GM12878 (cell line): ENCODE data around the gene TC2N. TPM values are rescaled to one million over a fixed set of nuclear protein-coding genes. Genes with fewer than 3 reads are reported as not detected.

Source experiments
- BHLHE40 ChIP-seq, 2 experiments: fragments of 450-650 bp in 1 of 2; IDR thresholded peaks; 2 replicates each; pipeline ENCODE4 v1.6.1; 2011 to 2017; ENCODE audit warnings: low read depth in 2 of 2, borderline replicate concordance in 1 of 2, improper control_type of control experiment in 1 of 2, low read length in 1 of 2, mild to moderate bottlenecking in 1 of 2
- CEBPZ ChIP-seq: fragments of 150-350 bp; IDR thresholded peaks from 2 replicates; pipeline ENCODE4 v1.6.1; 2016; ENCODE audit warnings: low read depth, low read length
- IKZF2 ChIP-seq, 2 experiments: fragments of 450-650 bp; IDR thresholded peaks; 2 replicates each; pipeline ENCODE4 v1.6.1; 2017; ENCODE audit warnings: mild to moderate bottlenecking in 2 of 2, moderate library complexity in 2 of 2
- KLF5 ChIP-seq: fragments of 450-650 bp; IDR thresholded peaks from 2 replicates; pipeline ENCODE4 v1.6.1; 2014; ENCODE audit warnings: mild to moderate bottlenecking; ENCODE audit not compliant: partially characterized antibody
- MTA2 ChIP-seq: fragments of 450-650 bp; IDR thresholded peaks from 2 replicates; pipeline ENCODE4 v1.6.1; 2016; ENCODE audit warnings: low read depth, mild to moderate bottlenecking, moderate library complexity
- MTA3 ChIP-seq: IDR thresholded peaks from 2 replicates; pipeline ENCODE4 v1.6.1; 2012; ENCODE audit warnings: low read length, inconsistent platforms, borderline replicate concordance
- MXI1 ChIP-seq: fragments of 150-350 bp; IDR thresholded peaks from 2 replicates; pipeline ENCODE4 v1.6.1; 2011; ENCODE audit warnings: low read depth, mild to moderate bottlenecking, inconsistent platforms, low read length, improper control_type of control experiment
- NFXL1 ChIP-seq: fragments of 450-650 bp; IDR thresholded peaks from 2 replicates; pipeline ENCODE4 v1.6.1; 2017; ENCODE audit warnings: antibody characterized with exemption, mild to moderate bottlenecking, borderline replicate concordance
- PKNOX1 ChIP-seq: fragments of 450-650 bp; IDR thresholded peaks from 2 replicates; pipeline ENCODE4 v1.6.1; 2016; ENCODE audit warnings: mild to moderate bottlenecking
- RAD21 ChIP-seq: IDR thresholded peaks from 2 replicates; pipeline ENCODE4 v1.6.1; 2011; ENCODE audit warnings: mild to moderate bottlenecking, low read depth, low read length, moderate library complexity; ENCODE audit not compliant: insufficient read depth
- polyA plus RNA-seq, 11 experiments: library from polyadenylated mRNA; depleted of rRNA in 4 of 11; unstranded in 6 of 11; stranded (reverse) in 5 of 11; fragments of >200 nt; fragmentation: Nextera tagmentation in 4 of 11; fragmentation: Illumina TruSeq in 1 of 11; extraction: Ambion mirVana in 4 of 11; extraction: Trizol in 1 of 11; gene quantifications; 1 replicate in 1 of 11; 2 replicates in 10 of 11; pipeline versions ENCODE4 v1.2.1 to v1.2.3, GENCODE V29; 2011 to 2016; ENCODE audit warnings: inconsistent platforms in 2 of 11, missing spikeins in 2 of 11, low read depth in 1 of 11
- total RNA-seq, 4 experiments: library from RNA; depleted of rRNA in 3 of 4; stranded (reverse); fragments of >200 nt in 3 of 4; fragmentation: Illumina TruSeq in 1 of 4; extraction: Trizol in 1 of 4; gene quantifications; 2 replicates each; pipeline versions ENCODE4 v1.2.1 to v1.2.3, GENCODE V29; 2013 to 2021
- TF ChIP-seq, protein P1 (sequence below): fragments of 450-650 bp; IDR thresholded peaks from 2 replicates; pipeline ENCODE4 v1.6.1; 2016; ENCODE audit warnings: mild to moderate bottlenecking, moderate library complexity, borderline replicate concordance

TC2N gene
- total and polyA plus RNA-seq, 10 of the 15 experiments (the other 5 are each of a cell fraction or from before 2014, with no cell fraction given): 0.15 to 1.6 (median 0.35) TPM

DNA sequence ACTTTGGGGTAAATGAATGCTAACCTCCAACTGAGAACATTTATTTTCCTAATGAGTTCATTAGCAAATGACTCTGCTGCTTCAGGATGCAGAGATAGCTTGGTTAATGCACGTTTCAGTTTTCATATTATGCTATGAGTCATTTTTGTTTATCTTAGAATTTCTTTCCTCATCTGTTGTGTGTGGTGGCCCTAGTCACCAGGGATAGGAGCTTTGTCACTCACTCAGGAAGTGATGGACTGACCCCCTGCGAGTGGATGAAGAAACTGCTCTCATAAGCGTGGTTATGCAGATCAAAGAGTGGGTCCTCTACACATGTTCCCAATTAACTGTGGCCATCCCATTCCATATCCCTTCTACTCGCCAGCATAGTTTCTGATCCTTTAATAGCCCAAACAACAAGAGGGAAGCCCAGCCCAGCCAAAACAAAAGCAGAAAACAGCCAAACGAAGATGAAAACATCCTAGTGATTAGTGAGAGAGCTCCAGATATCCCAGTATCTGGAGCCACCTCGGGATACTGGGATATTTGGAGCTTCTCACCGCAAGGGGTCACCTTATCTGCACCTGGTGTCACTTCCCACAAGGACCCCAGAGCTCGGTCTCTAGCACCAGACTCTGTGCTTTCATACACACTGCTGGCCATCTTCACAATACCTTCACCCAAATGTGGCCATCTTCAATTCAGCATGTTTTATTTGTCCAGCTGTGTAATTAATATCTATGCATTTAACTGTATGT, 8.6 kb downstream of the TC2N start (continued):
- TF ChIP-seq MTA2 (peak; percentile 32; the same call in 1 of the 2 replicates), CEBPZ (no peak), RAD21 (peak; percentile 64), NFXL1 (no peak), MTA3 (no peak), MXI1 (no peak), IKZF2 (IDR thresholded peaks at IDR 0.05) (peak; percentile 27 to 52; a peak in 2 of 4 replicates), KLF5 (no peak), BHLHE40 (IDR thresholded peaks at IDR 0.05; ENCODE audit: borderline replicate concordance in 1 of 2, low read depth in 2 of 2, low read length in 1 of 2) (peak; percentile 16 to 38; a peak in 2 of 4 replicates), PKNOX1 (peak; percentile 18; the same call in 1 of the 2 replicates)
- TF ChIP-seq, protein P1, sequence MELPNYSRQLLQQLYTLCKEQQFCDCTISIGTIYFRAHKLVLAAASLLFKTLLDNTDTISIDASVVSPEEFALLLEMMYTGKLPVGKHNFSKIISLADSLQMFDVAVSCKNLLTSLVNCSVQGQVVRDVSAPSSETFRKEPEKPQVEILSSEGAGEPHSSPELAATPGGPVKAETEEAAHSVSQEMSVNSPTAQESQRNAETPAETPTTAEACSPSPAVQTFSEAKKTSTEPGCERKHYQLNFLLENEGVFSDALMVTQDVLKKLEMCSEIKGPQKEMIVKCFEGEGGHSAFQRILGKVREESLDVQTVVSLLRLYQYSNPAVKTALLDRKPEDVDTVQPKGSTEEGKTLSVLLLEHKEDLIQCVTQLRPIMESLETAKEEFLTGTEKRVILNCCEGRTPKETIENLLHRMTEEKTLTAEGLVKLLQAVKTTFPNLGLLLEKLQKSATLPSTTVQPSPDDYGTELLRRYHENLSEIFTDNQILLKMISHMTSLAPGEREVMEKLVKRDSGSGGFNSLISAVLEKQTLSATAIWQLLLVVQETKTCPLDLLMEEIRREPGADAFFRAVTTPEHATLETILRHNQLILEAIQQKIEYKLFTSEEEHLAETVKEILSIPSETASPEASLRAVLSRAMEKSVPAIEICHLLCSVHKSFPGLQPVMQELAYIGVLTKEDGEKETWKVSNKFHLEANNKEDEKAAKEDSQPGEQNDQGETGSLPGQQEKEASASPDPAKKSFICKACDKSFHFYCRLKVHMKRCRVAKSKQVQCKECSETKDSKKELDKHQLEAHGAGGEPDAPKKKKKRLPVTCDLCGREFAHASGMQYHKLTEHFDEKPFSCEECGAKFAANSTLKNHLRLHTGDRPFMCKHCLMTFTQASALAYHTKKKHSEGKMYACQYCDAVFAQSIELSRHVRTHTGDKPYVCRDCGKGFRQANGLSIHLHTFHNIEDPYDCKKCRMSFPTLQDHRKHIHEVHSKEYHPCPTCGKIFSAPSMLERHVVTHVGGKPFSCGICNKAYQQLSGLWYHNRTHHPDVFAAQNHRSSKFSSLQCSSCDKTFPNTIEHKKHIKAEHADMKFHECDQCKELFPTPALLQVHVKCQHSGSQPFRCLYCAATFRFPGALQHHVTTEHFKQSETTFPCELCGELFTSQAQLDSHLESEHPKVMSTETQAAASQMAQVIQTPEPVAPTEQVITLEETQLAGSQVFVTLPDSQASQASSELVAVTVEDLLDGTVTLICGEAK: no peak
